Muscle of arm (tissue), 12 donors: Measurements from ENCODE around the gene DUSP22. TPM values are rescaled to one million over a fixed set of nuclear protein-coding genes. Genes with fewer than 3 reads are reported as not detected.

Source experiments
- DNase-seq: peaks from one replicate; pipeline ENCODE4 v3.0.0-alpha.2; 2013
- polyA plus RNA-seq, 12 donors: library from polyadenylated mRNA; unstranded; fragments of 120-200 nt; gene quantifications; one replicate each; pipeline ENCODE4 v1.2.1, GENCODE V29; 2013; ENCODE audit not compliant: insufficient read length in 12 of 12

Gene DUSP22
- polyA plus RNA-seq, 12 donors, result 22.7 to 31.5 (median 28.0) TPM; not detected in 1

GRCh38 chr6:307874-308273, 15.6 kb downstream of the DUSP22 start:
- no peak for DNase-seq

GRCh38 chr6:308307-308706, 16.0 kb downstream of the DUSP22 start:
- DNase-seq, result no peak

GRCh38 chr6:308768-309167, 16.5 kb downstream of the DUSP22 start:
- no peak for DNase-seq

- DNase-seq, result no peak
Observed at GRCh38 chr6:309947-310346, 17.7 kb downstream of the DUSP22 start.

- DNase-seq, result no peak
Observed at GRCh38 chr6:310671-311070, 18.4 kb downstream of the DUSP22 start.

GRCh38 chr6:311679-312220, 19.5 kb downstream of the DUSP22 start:
- no peak for DNase-seq

- DNase-seq, result no peak
Observed at GRCh38 chr6:313087-313486, 20.8 kb downstream of the DUSP22 start.

- DNase-seq, result no peak
Observed at GRCh38 chr6:313917-314316, 21.6 kb downstream of the DUSP22 start.

GRCh38 chr6:314377-314776, 22.1 kb downstream of the DUSP22 start:
- no peak for DNase-seq

- DNase-seq, result no peak
Observed at GRCh38 chr6:315226-315625, 22.9 kb downstream of the DUSP22 start.

GRCh38 chr6:315921-316752, 23.9 kb downstream of the DUSP22 start:
- DNase-seq, result no peak

- DNase-seq, result no peak
Observed at GRCh38 chr6:316753-317038, 24.4 kb downstream of the DUSP22 start.

GRCh38 chr6:317060-317447, 24.8 kb downstream of the DUSP22 start:
- DNase-seq, result no peak

- DNase-seq, result no peak
Observed at GRCh38 chr6:317448-318144, 25.3 kb downstream of the DUSP22 start.

GRCh38 chr6:318243-318890, 26.1 kb downstream of the DUSP22 start:
- no peak for DNase-seq

- DNase-seq, result no peak
Observed at GRCh38 chr6:319177-320131, 27.2 kb downstream of the DUSP22 start.

GRCh38 chr6:320351-321157, 28.3 kb downstream of the DUSP22 start:
- DNase-seq, result no peak

- DNase-seq, result no peak
Observed at GRCh38 chr6:321158-321438, 28.8 kb downstream of the DUSP22 start.

GRCh38 chr6:321536-322258, 29.4 kb downstream of the DUSP22 start:
- no peak for DNase-seq

GRCh38 chr6:322259-322930, 30.1 kb downstream of the DUSP22 start:
- DNase-seq, result no peak
